ENCODE data around the gene RANBP17. TPM values are rescaled to one million over a fixed set of nuclear protein-coding genes. Genes with fewer than 3 reads are reported as not detected.

The RANBP17 gene
- total and polyA plus RNA-seq, 2 donors (not counting 1 experiment from before 2014, with no cell fraction given), result 3.1 to 3.5 TPM

GRCh38 chr5:171226864-171227263, 365.0 kb downstream of the RANBP17 start:
- H4K20me1 ChIP-seq (ENCODE audit: control insufficient read depth, extremely low read depth, insufficient read depth, low read length), result no peaks in the 10 kb centered on the region
- no peak for TF ChIP-seq EZH2 (IDR thresholded peaks at IDR 0.05; ENCODE audit: low read length, missing control alignments)
- TF ChIP-seq CTCF (conservative IDR thresholded peaks at IDR 0.05 in 1 of 2, IDR thresholded peaks at IDR 0.05 in 1 of 2; ENCODE audit: low read depth in 1 of 2, low read length in 2 of 2), result no peak
- no peaks in the 10 kb centered on the region for H3K4me1 ChIP-seq (ENCODE audit: control insufficient read depth, extremely low read depth, insufficient read depth, low read length)
- no peak overlapping the region for H2AFZ ChIP-seq (ENCODE audit: low read length)
- H3K27ac ChIP-seq (ENCODE audit: insufficient read depth, low read length), result no peak overlapping the region
- no peak for DNase-seq (ENCODE audit: low read depth in 2 of 2)
- no peaks in the 10 kb centered on the region for H3K9me3 ChIP-seq (ENCODE audit: control insufficient read depth, insufficient read depth, low read depth, low read length)
- H3K27me3 ChIP-seq (ENCODE audit: control insufficient read depth, insufficient read depth, low read length), result no peaks in the 10 kb centered on the region
- H3K36me3 ChIP-seq (ENCODE audit: control insufficient read depth, insufficient read depth, low read length), result no peaks in the 10 kb centered on the region
- no peak overlapping the region for H3K4me2 ChIP-seq (ENCODE audit: extremely low read depth, insufficient read depth, low read length)
- no peak overlapping the region for H3K9ac ChIP-seq (ENCODE audit: insufficient read depth, low read length)
- H3K4me3 ChIP-seq (replicated peaks in 1 of 4; ENCODE audit: control extremely low read depth in 1 of 4, insufficient read depth in 1 of 4, low read depth in 3 of 4, low read length in 4 of 4), result no peak overlapping the region
- H3K79me2 ChIP-seq (ENCODE audit: control insufficient read depth, insufficient read depth, low read length), result no peaks in the 10 kb centered on the region

GRCh38 chr5:171236651-171237050, 374.8 kb downstream of the RANBP17 start:
- DNase-seq (ENCODE audit: low read depth in 2 of 2), result no peak
- H3K9me3 ChIP-seq (ENCODE audit: control insufficient read depth, insufficient read depth, low read depth, low read length), result no peaks in the 10 kb centered on the region
- H3K9ac ChIP-seq (ENCODE audit: insufficient read depth, low read length), result no peak overlapping the region
- no peak overlapping the region for H3K4me3 ChIP-seq (replicated peaks in 1 of 4; ENCODE audit: control extremely low read depth in 1 of 4, insufficient read depth in 1 of 4, low read depth in 3 of 4, low read length in 4 of 4)
- H3K36me3 ChIP-seq (ENCODE audit: control insufficient read depth, insufficient read depth, low read length), result no peaks in the 10 kb centered on the region
- H3K27ac ChIP-seq (ENCODE audit: insufficient read depth, low read length), result no peak overlapping the region
- H3K79me2 ChIP-seq (ENCODE audit: control insufficient read depth, insufficient read depth, low read length), result no peaks in the 10 kb centered on the region
- no peak for TF ChIP-seq CTCF (conservative IDR thresholded peaks at IDR 0.05 in 1 of 2, IDR thresholded peaks at IDR 0.05 in 1 of 2; ENCODE audit: low read depth in 1 of 2, low read length in 2 of 2)
- TF ChIP-seq EZH2 (IDR thresholded peaks at IDR 0.05; ENCODE audit: low read length, missing control alignments), result no peak
- H4K20me1 ChIP-seq (ENCODE audit: control insufficient read depth, extremely low read depth, insufficient read depth, low read length), result no peaks in the 10 kb centered on the region
- H3K27me3 ChIP-seq (ENCODE audit: control insufficient read depth, insufficient read depth, low read length), result no peaks in the 10 kb centered on the region
- H2AFZ ChIP-seq (ENCODE audit: low read length), result no peak overlapping the region
- H3K4me2 ChIP-seq (ENCODE audit: extremely low read depth, insufficient read depth, low read length), result no peak overlapping the region
- H3K4me1 ChIP-seq (ENCODE audit: control insufficient read depth, extremely low read depth, insufficient read depth, low read length), result no peaks in the 10 kb centered on the region

GRCh38 chr5:171242521-171242920, 380.7 kb downstream of the RANBP17 start:
- H4K20me1 ChIP-seq (ENCODE audit: control insufficient read depth, extremely low read depth, insufficient read depth, low read length), result no peaks in the 10 kb centered on the region
- no peaks in the 10 kb centered on the region for H3K36me3 ChIP-seq (ENCODE audit: control insufficient read depth, insufficient read depth, low read length)
- no peak overlapping the region for H3K27ac ChIP-seq (ENCODE audit: insufficient read depth, low read length)
- no peak overlapping the region for H2AFZ ChIP-seq (ENCODE audit: low read length)
- DNase-seq (ENCODE audit: low read depth in 2 of 2), result no peak
- H3K4me3 ChIP-seq (replicated peaks in 1 of 4; ENCODE audit: control extremely low read depth in 1 of 4, insufficient read depth in 1 of 4, low read depth in 3 of 4, low read length in 4 of 4), result no peak overlapping the region
- no peaks in the 10 kb centered on the region for H3K4me1 ChIP-seq (ENCODE audit: control insufficient read depth, extremely low read depth, insufficient read depth, low read length)
- H3K27me3 ChIP-seq (ENCODE audit: control insufficient read depth, insufficient read depth, low read length), result no peaks in the 10 kb centered on the region
- TF ChIP-seq EZH2 (IDR thresholded peaks at IDR 0.05; ENCODE audit: low read length, missing control alignments) (no peak), CTCF (conservative IDR thresholded peaks at IDR 0.05 in 1 of 2, IDR thresholded peaks at IDR 0.05 in 1 of 2; ENCODE audit: low read depth in 1 of 2, low read length in 2 of 2) (no peak)
- H3K79me2 ChIP-seq (ENCODE audit: control insufficient read depth, insufficient read depth, low read length), result no peaks in the 10 kb centered on the region
- H3K4me2 ChIP-seq (ENCODE audit: extremely low read depth, insufficient read depth, low read length), result no peak overlapping the region
- H3K9me3 ChIP-seq (ENCODE audit: control insufficient read depth, insufficient read depth, low read depth, low read length), result no peaks in the 10 kb centered on the region
- no peak overlapping the region for H3K9ac ChIP-seq (ENCODE audit: insufficient read depth, low read length)

Measured in fibroblast of lung (primary cell).